DMS53 (cell line): Measurements from ENCODE around the gene PLPPR5.

Source experiments
- DNase-seq: peaks from one replicate; lab custom pipeline; 2025; lab: John Stamatoyannopoulos, UW

The PLPPR5 gene

DNA sequence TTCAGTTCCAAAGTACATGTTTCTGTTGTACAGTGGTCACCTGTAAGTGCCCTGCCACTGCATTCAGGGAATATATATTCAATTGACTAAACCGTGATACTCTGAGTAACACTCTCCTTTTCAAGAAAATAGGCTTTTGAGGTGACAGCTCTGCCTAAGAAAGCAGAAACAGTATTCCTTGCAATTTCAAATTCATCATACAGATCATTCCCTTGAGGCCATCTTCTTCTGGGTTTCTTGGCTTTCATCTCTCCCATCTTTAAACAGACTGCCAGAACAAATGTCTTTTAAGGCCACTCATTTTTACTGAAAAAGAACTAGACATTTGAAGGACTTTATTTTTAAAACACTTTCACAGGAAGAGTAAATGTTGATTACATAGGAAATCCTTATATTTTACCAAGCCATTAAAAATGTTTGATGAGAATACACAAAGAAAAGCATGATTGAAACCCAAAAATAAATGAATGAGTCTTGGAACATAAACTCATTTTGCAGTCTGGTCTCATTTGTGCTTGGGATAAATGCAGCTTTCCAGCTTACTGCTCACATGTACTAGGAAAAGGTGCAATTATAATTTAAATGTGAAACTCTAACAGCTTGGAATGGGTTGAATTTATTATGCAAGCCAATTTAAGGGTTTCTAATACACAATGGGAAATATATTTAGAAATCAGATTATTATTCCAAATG, 34.7 kb downstream of the PLPPR5 start:
- no peak for DNase-seq

DNA sequence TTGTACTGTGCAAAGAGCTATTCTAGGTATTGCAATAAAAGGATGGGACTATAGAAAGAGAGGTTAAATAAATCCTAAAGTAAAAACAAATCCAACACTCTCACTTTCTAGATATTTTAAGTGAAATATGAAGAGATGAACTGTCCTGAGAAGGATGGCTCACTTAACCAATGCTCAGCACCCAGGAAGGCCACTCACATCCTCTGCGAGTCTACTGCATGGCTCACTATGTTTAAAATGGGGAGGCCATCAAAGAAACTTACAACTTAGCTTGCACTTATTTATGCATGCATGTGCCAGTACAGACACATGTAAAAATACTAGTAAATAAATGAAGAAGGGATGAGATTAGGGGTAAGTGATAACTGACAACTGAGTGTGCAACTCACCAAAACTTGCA, 37.5 kb downstream of the PLPPR5 start:
- no peak for DNase-seq

DNA sequence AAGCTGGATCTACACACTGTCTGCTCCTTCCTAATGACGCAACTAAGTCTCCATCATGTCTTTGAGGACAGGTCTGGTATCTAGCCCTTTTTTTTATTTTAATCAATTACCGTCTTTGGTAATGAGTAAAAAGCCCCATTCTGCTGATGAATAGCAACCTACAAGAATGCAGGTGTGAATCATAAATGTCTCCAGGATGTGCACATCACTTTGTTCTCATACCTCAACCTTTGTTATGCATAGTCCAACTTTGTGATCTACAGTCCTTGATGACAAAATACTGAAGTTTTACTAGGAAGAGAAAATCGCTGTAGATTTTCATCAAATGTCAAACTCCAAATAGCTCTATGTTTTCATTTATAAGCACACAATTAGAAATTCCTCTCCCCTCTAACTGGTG, 39.3 kb downstream of the PLPPR5 start:
- no peak for DNase-seq

GRCh38 chr1:98964198-98964597, 40.5 kb downstream of the PLPPR5 start:
- DNase-seq = no peak

DNA sequence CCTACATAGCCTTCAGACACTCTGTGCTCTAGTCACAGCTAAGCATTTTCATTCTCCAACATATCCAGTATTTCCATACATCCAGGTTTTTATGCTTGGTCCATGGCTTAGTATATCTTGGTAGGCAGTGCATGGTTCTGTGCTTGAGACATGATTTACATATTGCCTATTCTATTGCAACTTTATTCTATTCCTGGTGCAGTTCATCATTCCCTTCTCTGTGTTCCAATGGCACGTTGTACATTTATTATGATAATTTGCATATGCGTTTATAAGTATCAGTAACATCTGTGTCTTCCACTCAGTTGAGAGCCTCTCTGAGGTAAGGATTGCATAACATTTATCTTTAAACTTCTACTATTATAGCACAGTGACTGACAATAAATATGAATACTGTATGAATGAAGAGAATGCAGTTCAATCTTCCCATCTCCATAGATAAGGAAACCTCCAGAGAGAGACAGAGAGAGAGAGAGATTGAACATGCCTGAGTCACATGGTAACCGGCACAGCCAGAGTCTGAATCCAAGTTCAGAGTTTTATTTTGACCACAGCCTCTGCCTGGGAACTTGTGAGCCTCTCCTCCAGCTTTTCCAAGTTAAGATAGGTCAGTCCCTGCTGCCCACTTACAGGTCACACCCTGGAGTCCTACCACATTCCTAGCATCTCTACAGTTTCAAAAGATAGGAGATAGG, 41.5 kb downstream of the PLPPR5 start:
- no peak for DNase-seq

GRCh38 chr1:98962156-98962555, 42.5 kb downstream of the PLPPR5 start:
- no peak for DNase-seq

GRCh38 chr1:98949621-98950020, 55.0 kb downstream of the PLPPR5 start:
- DNase-seq = no peak

- DNase-seq = no peak
These were observed 55.5 kb downstream of the PLPPR5 start for GRCh38 chr1:98949166-98949565.

- DNase-seq = no peak
These were observed 57.6 kb downstream of the PLPPR5 start for GRCh38 chr1:98947071-98947470.

- DNase-seq = peak; percentile 27
These were observed 64.0 kb downstream of the PLPPR5 start for GRCh38 chr1:98940722-98941079.

DNA sequence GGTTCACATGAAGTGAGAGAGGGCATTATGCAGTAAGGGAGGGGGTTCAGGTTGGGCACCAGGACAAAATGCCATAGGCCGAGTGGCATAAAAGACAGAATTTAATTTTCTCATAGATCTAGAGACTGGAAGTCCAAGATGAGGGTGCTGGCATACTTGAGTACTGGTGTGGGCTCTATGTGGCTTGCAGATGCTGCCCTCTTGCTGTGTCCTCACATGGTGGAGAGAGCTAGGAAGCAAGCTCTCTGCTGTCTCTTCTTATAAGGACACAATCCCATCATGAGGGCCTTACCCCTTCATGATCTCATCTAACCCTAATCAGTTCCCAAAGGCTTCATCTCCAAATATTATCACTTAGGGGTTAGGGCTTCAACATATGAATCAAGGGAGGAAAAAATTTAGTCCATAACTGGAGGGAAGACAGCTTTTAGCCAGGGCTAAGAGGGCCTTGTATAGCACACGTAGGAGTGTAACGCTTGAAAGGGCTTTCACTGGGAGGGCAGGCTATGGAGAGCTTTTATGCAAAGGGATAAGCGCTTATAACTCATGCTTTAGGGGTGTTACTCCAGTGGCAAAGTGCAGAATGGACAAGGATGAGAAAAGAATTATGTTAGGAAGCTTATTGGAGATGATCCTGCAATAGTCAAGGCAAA, 64.5 kb downstream of the PLPPR5 start:
- no peak for DNase-seq

GRCh38 chr1:98939471-98939870, 65.2 kb downstream of the PLPPR5 start:
- DNase-seq = no peak

- DNase-seq = no peak
These were observed 67.3 kb downstream of the PLPPR5 start for GRCh38 chr1:98937347-98937746.

- no peak for DNase-seq
These were observed 72.5 kb downstream of the PLPPR5 start for GRCh38 chr1:98932184-98932583.

- no peak for DNase-seq
These were observed 73.4 kb downstream of the PLPPR5 start for GRCh38 chr1:98931128-98931835.

GRCh38 chr1:98929437-98929836, 75.2 kb downstream of the PLPPR5 start:
- no peak for DNase-seq

GRCh38 chr1:98926597-98926996, 78.1 kb downstream of the PLPPR5 start:
- no peak for DNase-seq

GRCh38 chr1:98924977-98925376, 79.7 kb downstream of the PLPPR5 start:
- no peak for DNase-seq

GRCh38 chr1:98923667-98924066, 81.0 kb downstream of the PLPPR5 start:
- DNase-seq = no peak

DNA sequence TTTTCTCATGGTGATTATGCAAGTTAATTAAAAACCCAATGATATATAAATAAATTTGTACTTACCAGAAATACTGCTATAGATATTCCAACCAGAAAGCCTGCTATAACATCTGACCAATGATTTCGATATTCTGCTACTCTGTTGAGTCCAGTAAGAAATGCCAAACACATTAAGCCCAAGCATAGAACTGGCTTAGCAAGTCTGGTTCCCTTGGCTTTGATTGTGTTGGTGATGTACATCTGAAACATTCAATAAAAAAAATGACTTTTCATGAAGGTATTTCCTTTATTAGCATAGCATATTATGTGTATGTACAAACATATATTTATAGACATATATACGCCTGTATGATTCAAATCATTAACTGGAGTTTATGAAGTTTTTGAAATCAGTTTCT, 82.8 kb downstream of the PLPPR5 start:
- DNase-seq = no peak

DNA sequence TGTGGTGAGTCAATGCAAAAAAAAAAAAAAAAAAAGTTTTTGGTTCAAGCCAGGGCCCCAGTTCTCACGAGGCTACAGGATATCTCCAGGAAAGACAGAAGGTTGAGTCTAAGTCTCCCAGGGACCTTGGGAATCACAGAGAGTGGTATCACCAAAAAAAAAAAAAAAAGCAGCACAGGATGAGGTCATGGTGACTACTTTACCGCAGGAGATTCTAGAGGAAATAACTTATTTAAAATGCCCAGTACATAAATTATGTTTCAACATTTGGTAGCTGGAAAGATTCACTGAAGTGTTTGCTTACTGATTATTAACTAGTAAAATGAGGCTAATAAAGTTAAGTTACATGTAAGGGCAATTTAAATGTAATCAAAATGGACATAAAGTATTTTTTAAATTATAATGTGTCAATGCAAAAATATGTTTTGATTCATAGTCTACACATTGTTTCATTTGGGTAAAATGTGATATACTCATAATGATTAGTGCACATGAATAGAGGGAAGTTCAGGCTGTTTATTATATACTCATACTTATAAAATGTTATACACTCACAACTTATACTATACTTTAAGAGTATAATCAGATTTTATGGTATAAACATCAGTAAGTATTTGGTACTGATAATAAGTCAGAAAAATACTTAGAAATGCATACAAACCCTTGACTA, 84.1 kb downstream of the PLPPR5 start:
- peak; percentile 34 for DNase-seq

DNA sequence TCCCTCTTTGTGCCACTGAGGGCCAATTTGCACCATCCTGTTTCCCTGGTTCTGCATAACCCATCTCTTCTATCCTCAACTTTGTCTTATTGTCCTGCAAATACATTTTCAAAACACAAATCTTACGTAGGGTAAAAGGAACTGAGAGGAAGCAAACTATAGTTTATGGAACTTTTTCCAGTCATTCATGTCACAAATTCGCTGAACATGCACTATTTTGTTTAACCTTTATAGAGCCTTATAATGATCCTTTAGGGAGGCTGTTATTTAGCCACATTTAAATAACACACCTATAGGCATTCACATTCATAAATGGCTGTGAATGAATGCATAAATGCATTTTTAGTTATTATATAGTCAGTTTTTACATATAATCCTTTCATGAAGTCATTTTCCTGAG, 85.0 kb downstream of the PLPPR5 start:
- DNase-seq = no peak
